Vagina (tissue), 2 donors: ENCODE data around the gene DIRAS1.

Experiments used
- CTCF ChIP-seq, 3 experiments: fragments of 450-650 bp in 2 of 3; fragments of 200-600 bp in 1 of 3; sonication (generic) in 1 of 3; IDR thresholded peaks; one replicate each; pipeline ENCODE4 v1.5.1; 2017 to 2019; ENCODE audit warnings: antibody characterized with exemption in 3 of 3, mild to moderate bottlenecking in 2 of 3, moderate library complexity in 2 of 3
- POLR2A ChIP-seq, 2 donors: fragments of 450-650 bp; IDR thresholded peaks; one replicate each; pipeline ENCODE4 v1.6.1; 2017; ENCODE audit warnings: antibody characterized with exemption in 2 of 2, mild to moderate bottlenecking in 2 of 2, moderate library complexity in 2 of 2

DNA sequence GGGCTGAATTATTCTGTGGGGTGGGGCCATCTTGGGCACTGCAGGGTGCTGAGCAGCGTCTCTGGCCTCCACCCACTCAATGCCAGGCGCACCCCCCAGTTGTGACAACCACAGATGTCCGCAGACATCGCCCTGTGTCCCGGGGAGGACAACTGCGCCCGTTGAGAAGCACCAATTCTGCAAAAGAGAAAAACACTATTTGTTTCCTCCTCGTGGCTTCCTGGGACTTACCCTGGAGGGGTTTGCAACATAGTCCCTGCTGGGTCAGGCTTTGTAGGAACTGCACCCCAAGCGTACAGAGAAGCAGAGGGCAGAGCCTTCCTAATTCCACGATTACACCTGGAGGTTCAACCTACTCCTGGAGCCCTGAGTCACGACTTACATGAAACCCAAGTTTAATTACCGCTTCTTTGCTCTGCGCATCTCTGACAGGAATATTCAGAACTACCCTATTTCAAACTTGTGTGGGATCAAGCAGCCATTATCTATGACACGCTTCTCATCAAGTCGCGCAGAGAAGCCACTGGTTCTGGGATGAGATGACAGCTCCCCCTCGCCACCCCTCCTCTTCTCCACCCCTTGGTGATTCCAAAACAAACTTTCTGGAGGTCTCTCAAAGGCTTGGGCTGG lies 29.8 kb upstream of the DIRAS1 start:
- no peak for TF ChIP-seq CTCF (IDR thresholded peaks at IDR 0.05)
- TF ChIP-seq POLR2A (IDR thresholded peaks at IDR 0.05): no peak
